HepG2 (cell line): ENCODE results near the gene EMP2. TPM values are rescaled to one million over a fixed set of nuclear protein-coding genes. Genes with fewer than 3 reads are reported as not detected.
A peak's percentile ranks its signal among the peaks of the same experiment; 100 is the strongest.

Source experiments
- DR1 ChIP-seq: sonication (generic); formaldehyde crosslinking; IDR thresholded peaks from 2 replicates; pipeline ENCODE4 v1.8.0; 2021; ENCODE audit warnings: mild to moderate bottlenecking, missing genetic modification reagents, inconsistent platforms
- EZH2 ChIP-seq: conservative IDR thresholded peaks from 2 replicates; pipeline ENCODE4 v1.6.1; 2012; ENCODE audit warnings: mild to moderate bottlenecking, low read depth, low read length, moderate library complexity
- KDM6A ChIP-seq: IDR thresholded peaks from 2 replicates; pipeline ENCODE4 v1.6.1; 2016; ENCODE audit warnings: low read depth
- MAFK ChIP-seq, 2 experiments: IDR thresholded peaks in 1 of 2; conservative IDR thresholded peaks in 1 of 2; 2 replicates each; pipeline ENCODE4 v1.6.1; 2011; ENCODE audit warnings: improper control_type of control experiment in 2 of 2, low read length in 2 of 2
- MAZ ChIP-seq, 2 experiments: sonication (generic) in 1 of 2; formaldehyde crosslinking in 1 of 2; IDR thresholded peaks; 2 replicates each; pipeline versions ENCODE4 v1.5.0 to v1.6.1; 2012 to 2020; ENCODE audit warnings: low read depth in 2 of 2, mild to moderate bottlenecking in 2 of 2, borderline replicate concordance in 1 of 2, improper control_type of control experiment in 1 of 2, low read length in 1 of 2, missing genetic modification reagents in 1 of 2, moderate library complexity in 1 of 2
- PPARG ChIP-seq: conservative IDR thresholded peaks from 2 replicates; pipeline ENCODE4 v1.6.1; 2016; ENCODE audit warnings: missing biosample characterization, missing genetic modification reagents
- ZFP1 ChIP-seq: IDR thresholded peaks from 2 replicates; pipeline ENCODE4 v1.6.1; 2016
- ZNF124 ChIP-seq: sonication (generic); formaldehyde crosslinking; IDR thresholded peaks from 2 replicates; pipeline ENCODE4 v1.4.0; 2020; ENCODE audit warnings: missing genetic modification reagents
- ZNF274 ChIP-seq: sonication (generic); formaldehyde crosslinking; IDR thresholded peaks from 2 replicates; pipeline ENCODE4 v1.5.1; 2020; ENCODE audit warnings: mild to moderate bottlenecking, missing genetic modification reagents
- ZNF432 ChIP-seq: sonication (generic); formaldehyde crosslinking; IDR thresholded peaks from 2 replicates; pipeline ENCODE4 v1.5.0; 2020; ENCODE audit warnings: missing genetic modification reagents, mild to moderate bottlenecking, borderline replicate concordance
- ZNF556 ChIP-seq: sonication (generic); formaldehyde crosslinking; IDR thresholded peaks from 2 replicates; pipeline ENCODE4 v1.4.0; 2020; ENCODE audit warnings: mild to moderate bottlenecking, missing genetic modification reagents, borderline replicate concordance
- polyA plus RNA-seq, 8 experiments: library from polyadenylated mRNA; depleted of rRNA in 3 of 8; stranded (reverse) in 7 of 8; unstranded in 1 of 8; fragments of >200 nt; fragmentation: Illumina TruSeq in 4 of 8; extraction: Trizol in 4 of 8; gene quantifications; 2 replicates each; pipeline versions ENCODE4 v1.2.1 to v1.2.3, GENCODE V29; 2011 to 2016; ENCODE audit warnings: low read depth in 4 of 8, missing spikeins in 1 of 8, mixed read lengths in 1 of 8; ENCODE audit not compliant: insufficient read depth in 1 of 8
- total RNA-seq, 5 experiments: library from RNA; depleted of rRNA; stranded (reverse); fragments of >200 nt; fragmentation: Illumina TruSeq; extraction: Trizol; gene quantifications; 2 replicates each; pipeline ENCODE4 v1.2.3, GENCODE V29; 2016; ENCODE audit warnings: low read depth in 1 of 5
- TF ChIP-seq, protein P1 (sequence below): sonication (generic); formaldehyde crosslinking; IDR thresholded peaks from 2 replicates; pipeline ENCODE4 v1.5.0; 2020; ENCODE audit warnings: mild to moderate bottlenecking, missing genetic modification reagents
- TF ChIP-seq, protein P2 (sequence below): sonication (generic); formaldehyde crosslinking; IDR thresholded peaks from 2 replicates; pipeline ENCODE4 v1.8.0; 2022; ENCODE audit warnings: mild to moderate bottlenecking, missing genetic modification reagents, moderate library complexity
- TF ChIP-seq, protein P3 (sequence below): sonication (generic); formaldehyde crosslinking; IDR thresholded peaks from 2 replicates; pipeline ENCODE4 v1.5.0; 2020; ENCODE audit warnings: mild to moderate bottlenecking, missing genetic modification reagents
- TF ChIP-seq, protein P4 (sequence below): sonication (generic); formaldehyde crosslinking; IDR thresholded peaks from 2 replicates; pipeline ENCODE4 v1.5.1; 2020; ENCODE audit warnings: missing genetic modification reagents, mild to moderate bottlenecking, borderline replicate concordance

The EMP2 gene
- total and polyA plus RNA-seq, 2 of the 13 experiments (the other 11 are each of a cell fraction or from before 2014, with no cell fraction given), result 24.6 to 91.2 TPM

DNA sequence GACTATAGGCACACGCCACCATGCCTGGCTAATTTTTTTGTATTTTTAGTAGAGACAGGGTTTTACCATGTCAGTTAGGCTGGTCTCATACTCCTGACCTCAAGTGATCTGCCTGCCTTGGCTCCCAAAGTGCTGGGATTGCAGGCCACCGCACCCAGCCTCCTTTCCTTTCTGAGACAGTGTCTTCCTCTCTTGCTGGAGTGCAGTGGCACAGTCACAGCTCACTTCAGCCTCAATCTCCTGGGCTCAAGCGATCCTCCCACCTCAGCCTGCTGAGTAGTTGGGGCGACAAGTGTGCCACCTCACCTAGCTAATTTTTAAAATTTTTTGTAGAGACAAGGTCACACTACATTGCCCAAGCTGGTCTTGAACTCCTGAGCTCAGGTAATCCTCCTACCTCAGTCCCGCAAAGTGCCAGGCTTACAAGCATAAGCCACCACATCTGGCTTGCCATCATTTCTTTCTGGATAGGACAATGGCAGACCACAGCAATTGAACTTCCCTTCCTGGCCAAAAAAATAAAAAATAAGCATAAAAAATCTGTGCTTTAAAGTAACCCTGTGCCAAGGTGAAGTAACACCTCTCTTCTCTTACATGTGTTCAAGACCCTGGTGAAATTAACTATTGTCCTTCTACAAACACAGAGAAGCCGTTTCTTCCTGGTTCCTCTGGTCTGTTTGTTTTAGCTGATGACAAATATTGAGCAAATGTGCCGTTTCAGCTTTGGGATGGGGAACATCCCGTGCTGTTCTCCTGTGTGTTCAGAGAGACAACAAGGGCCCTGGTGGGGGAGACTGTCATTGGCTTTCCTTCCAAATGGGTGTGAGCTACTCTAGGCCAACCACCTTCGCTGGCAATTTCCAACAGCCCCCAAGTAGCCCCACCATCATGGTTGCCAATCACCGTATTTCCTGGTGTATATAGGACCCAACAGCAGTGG lies 60.2 kb downstream of the EMP2 start (continued):
- TF ChIP-seq MAZ (IDR thresholded peaks at IDR 0.05; ENCODE audit: borderline replicate concordance, low read depth, low read length) (no peak), MAZ (CRISPR knock-in tag; IDR thresholded peaks at IDR 0.05; ENCODE audit: low read depth) (no peak), ZFP1 (CRISPR knock-in tag) (peak; percentile 64; the same call in 1 of the 2 replicates), EZH2 (no peak), DR1 (CRISPR knock-in tag) (no peak), PPARG (CRISPR knock-in tag) (peak; percentile 60; the same call in 1 of the 2 replicates), ZNF556 (CRISPR knock-in tag) (no peak), ZNF274 (no peak), MAFK (conservative IDR thresholded peaks at IDR 0.05 in 1 of 2, IDR thresholded peaks at IDR 0.05 in 1 of 2; ENCODE audit: low read length in 2 of 2) (peak; percentile 21 to 64; a peak in 2 of 4 replicates), KDM6A (CRISPR knock-in tag) (peak; percentile 54; the same call in 1 of the 2 replicates), ZNF124 (CRISPR knock-in tag) (peak; percentile 68), ZNF432 (CRISPR knock-in tag) (no peak)
- TF ChIP-seq, protein P1, sequence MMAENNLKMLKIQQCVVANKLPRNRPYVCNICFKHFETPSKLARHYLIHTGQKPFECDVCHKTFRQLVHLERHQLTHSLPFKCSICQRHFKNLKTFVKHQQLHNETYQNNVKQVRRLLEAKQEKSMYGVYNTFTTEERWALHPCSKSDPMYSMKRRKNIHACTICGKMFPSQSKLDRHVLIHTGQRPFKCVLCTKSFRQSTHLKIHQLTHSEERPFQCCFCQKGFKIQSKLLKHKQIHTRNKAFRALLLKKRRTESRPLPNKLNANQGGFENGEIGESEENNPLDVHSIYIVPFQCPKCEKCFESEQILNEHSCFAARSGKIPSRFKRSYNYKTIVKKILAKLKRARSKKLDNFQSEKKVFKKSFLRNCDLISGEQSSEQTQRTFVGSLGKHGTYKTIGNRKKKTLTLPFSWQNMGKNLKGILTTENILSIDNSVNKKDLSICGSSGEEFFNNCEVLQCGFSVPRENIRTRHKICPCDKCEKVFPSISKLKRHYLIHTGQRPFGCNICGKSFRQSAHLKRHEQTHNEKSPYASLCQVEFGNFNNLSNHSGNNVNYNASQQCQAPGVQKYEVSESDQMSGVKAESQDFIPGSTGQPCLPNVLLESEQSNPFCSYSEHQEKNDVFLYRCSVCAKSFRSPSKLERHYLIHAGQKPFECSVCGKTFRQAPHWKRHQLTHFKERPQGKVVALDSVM (CRISPR knock-in tag), result peak; percentile 13; the same call in 1 of the 2 replicates
- TF ChIP-seq, protein P2, sequence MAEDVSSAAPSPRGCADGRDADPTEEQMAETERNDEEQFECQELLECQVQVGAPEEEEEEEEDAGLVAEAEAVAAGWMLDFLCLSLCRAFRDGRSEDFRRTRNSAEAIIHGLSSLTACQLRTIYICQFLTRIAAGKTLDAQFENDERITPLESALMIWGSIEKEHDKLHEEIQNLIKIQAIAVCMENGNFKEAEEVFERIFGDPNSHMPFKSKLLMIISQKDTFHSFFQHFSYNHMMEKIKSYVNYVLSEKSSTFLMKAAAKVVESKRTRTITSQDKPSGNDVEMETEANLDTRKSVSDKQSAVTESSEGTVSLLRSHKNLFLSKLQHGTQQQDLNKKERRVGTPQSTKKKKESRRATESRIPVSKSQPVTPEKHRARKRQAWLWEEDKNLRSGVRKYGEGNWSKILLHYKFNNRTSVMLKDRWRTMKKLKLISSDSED (CRISPR knock-in tag), result no peak
- TF ChIP-seq, protein P3, sequence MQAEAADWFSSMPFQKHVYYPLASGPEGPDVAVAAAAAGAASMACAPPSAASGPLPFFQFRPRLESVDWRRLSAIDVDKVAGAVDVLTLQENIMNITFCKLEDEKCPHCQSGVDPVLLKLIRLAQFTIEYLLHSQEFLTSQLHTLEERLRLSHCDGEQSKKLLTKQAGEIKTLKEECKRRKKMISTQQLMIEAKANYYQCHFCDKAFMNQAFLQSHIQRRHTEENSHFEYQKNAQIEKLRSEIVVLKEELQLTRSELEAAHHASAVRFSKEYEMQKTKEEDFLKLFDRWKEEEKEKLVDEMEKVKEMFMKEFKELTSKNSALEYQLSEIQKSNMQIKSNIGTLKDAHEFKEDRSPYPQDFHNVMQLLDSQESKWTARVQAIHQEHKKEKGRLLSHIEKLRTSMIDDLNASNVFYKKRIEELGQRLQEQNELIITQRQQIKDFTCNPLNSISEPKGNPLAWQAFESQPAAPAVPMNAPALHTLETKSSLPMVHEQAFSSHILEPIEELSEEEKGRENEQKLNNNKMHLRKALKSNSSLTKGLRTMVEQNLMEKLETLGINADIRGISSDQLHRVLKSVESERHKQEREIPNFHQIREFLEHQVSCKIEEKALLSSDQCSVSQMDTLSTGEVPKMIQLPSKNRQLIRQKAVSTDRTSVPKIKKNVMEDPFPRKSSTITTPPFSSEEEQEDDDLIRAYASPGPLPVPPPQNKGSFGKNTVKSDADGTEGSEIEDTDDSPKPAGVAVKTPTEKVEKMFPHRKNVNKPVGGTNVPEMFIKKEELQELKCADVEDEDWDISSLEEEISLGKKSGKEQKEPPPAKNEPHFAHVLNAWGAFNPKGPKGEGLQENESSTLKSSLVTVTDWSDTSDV, result no peak
- TF ChIP-seq, protein P4, sequence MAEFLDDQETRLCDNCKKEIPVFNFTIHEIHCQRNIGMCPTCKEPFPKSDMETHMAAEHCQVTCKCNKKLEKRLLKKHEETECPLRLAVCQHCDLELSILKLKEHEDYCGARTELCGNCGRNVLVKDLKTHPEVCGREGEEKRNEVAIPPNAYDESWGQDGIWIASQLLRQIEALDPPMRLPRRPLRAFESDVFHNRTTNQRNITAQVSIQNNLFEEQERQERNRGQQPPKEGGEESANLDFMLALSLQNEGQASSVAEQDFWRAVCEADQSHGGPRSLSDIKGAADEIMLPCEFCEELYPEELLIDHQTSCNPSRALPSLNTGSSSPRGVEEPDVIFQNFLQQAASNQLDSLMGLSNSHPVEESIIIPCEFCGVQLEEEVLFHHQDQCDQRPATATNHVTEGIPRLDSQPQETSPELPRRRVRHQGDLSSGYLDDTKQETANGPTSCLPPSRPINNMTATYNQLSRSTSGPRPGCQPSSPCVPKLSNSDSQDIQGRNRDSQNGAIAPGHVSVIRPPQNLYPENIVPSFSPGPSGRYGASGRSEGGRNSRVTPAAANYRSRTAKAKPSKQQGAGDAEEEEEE (CRISPR knock-in tag), result no peak
